Measurements from ENCODE around the gene CFTR.

DNA sequence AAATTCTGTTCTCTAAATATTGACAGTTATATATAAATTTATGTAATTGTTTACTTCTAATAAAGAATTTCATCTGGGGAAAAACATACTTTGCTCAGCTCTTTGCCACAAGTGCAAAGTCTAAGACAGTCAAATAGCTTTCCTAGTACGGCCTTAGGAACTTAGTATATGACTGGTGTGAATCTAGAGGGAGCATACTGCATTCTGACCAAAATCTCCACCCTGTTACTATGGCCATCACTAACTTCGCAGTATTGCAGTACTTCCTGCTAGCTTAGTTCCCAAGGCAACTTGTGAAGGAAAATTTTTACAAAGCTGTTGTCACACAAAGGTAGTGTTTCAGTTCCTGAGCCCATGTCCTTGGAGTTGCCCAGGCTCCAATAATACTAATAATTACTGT lies 181.5 kb downstream of the CFTR start:
- TF ChIP-seq EP300 (IDR thresholded peaks at IDR 0.05; ENCODE audit: low read depth): no peak
- TF ChIP-seq CTCF (IDR thresholded peaks at IDR 0.05): no peak
- no peak for TF ChIP-seq POLR2A (IDR thresholded peaks at IDR 0.05)

All from transverse colon (tissue), 3 donors.